Keratinocyte (primary cell): ENCODE results near the gene UBE2J2. TPM values are rescaled to one million over a fixed set of nuclear protein-coding genes. Genes with fewer than 3 reads are reported as not detected.

Experiments
- DNase-seq: peaks from one replicate; pipeline ENCODE4 v3.0.0-alpha.2; 2011; ENCODE audit warnings: low read depth, missing footprints, low spot score
- FAIRE-seq: peaks from 2 replicates; lab custom pipeline; 2011; peaks lifted over from hg19 to GRCh38; lab: Jason Lieb, UNC
- H2AFZ ChIP-seq: 2 replicates; pipeline ENCODE4 v1.6.0; 2012; ENCODE audit warnings: low read length, control low read depth, inconsistent platforms; ENCODE audit not compliant: control insufficient read depth
- H3K27ac ChIP-seq: 2 replicates; pipeline ENCODE4 v1.5.1; 2011; ENCODE audit warnings: low read length; ENCODE audit not compliant: control insufficient read depth, insufficient read depth
- H3K27me3 ChIP-seq: 3 replicates; pipeline ENCODE4 v1.6.0; 2011; ENCODE audit warnings: low read length; ENCODE audit not compliant: control insufficient read depth, insufficient read depth; ENCODE audit errors: extremely low read depth
- H3K36me3 ChIP-seq, 2 experiments: 2 replicates in 1 of 2; 3 replicates in 1 of 2; pipeline ENCODE4 v1.5.1; 2011; ENCODE audit warnings: low read length in 2 of 2, mild to moderate bottlenecking in 1 of 2; ENCODE audit not compliant: control insufficient read depth in 2 of 2, insufficient read depth in 2 of 2; ENCODE audit errors: extremely low read depth in 1 of 2
- H3K4me1 ChIP-seq: 3 replicates; pipeline ENCODE4 v1.5.1; 2011; ENCODE audit warnings: low read length; ENCODE audit not compliant: control insufficient read depth, insufficient read depth; ENCODE audit errors: extremely low read depth
- H3K4me2 ChIP-seq: 3 replicates; pipeline ENCODE4 v1.6.0; 2011; ENCODE audit warnings: low read depth, low read length; ENCODE audit not compliant: control insufficient read depth, insufficient read depth; ENCODE audit errors: extremely low read depth
- H3K4me3 ChIP-seq, 3 experiments: fragments of 200-600 bp in 1 of 3; sonication (generic) in 1 of 3; 2 replicates in 2 of 3; 3 replicates in 1 of 3; pipeline ENCODE4 v1.5.1; 2011 to 2016; ENCODE audit warnings: low read length in 3 of 3, mild to moderate bottlenecking in 3 of 3, control low read depth in 2 of 3, inconsistent platforms in 1 of 3, low read depth in 1 of 3, mixed read lengths in 1 of 3, mixed run types in 1 of 3, moderate library complexity in 1 of 3; ENCODE audit not compliant: control insufficient read depth in 2 of 3, insufficient read depth in 2 of 3; ENCODE audit errors: extremely low read depth in 1 of 3
- H3K79me2 ChIP-seq: 2 replicates; pipeline ENCODE4 v1.6.0; 2012; ENCODE audit warnings: low read length; ENCODE audit not compliant: control insufficient read depth, insufficient read depth
- H3K9ac ChIP-seq: 3 replicates; pipeline ENCODE4 v1.6.0; 2011; ENCODE audit warnings: low read length; ENCODE audit not compliant: control insufficient read depth, insufficient read depth; ENCODE audit errors: extremely low read depth
- H3K9me1 ChIP-seq: 3 replicates; pipeline ENCODE4 v1.6.0; 2011; ENCODE audit warnings: low read length; ENCODE audit not compliant: control insufficient read depth, insufficient read depth; ENCODE audit errors: extremely low read depth
- H3K9me3 ChIP-seq: 2 replicates; pipeline ENCODE4 v1.5.1; 2012; ENCODE audit warnings: low read depth, low read length; ENCODE audit not compliant: control insufficient read depth
- H4K20me1 ChIP-seq: 3 replicates; pipeline ENCODE4 v1.6.0; 2011; ENCODE audit warnings: low read length; ENCODE audit not compliant: control insufficient read depth, insufficient read depth; ENCODE audit errors: extremely low read depth
- EZH2 ChIP-seq: IDR thresholded peaks from one replicate; pipeline ENCODE4 v1.6.1; 2012; ENCODE audit warnings: inconsistent platforms, mild to moderate bottlenecking, low read length, moderate library complexity
- dilution Hi-C: fragments of 300-500 bp; cut with MboI; formaldehyde crosslinking; loops from one replicate; pipeline ENCODE4 v1.7.0; 2020; ENCODE audit warnings: low sequenced_read_pairs; ENCODE audit not compliant: extremely low pct_ligation_motif_present
- polyA plus RNA-seq, 5 experiments: library from polyadenylated mRNA; depleted of rRNA in 3 of 5; stranded (reverse) in 3 of 5; stranded (forward) in 1 of 5; unstranded in 1 of 5; fragments of >200 nt; gene quantifications; 1 replicate in 1 of 5; 2 replicates in 3 of 5; 3 replicates in 1 of 5; pipeline versions ENCODE4 v1.2.1 to v1.2.3, GENCODE V29; 2011 to 2012; ENCODE audit warnings: missing spikeins in 2 of 5, low read depth in 1 of 5, low replicate concordance in 1 of 5
- TF ChIP-seq, protein P1 (sequence below), 3 experiments: IDR thresholded peaks in 1 of 3; conservative IDR thresholded peaks in 1 of 3; optimal IDR thresholded peaks in 1 of 3; 2 replicates in 2 of 3; 3 replicates in 1 of 3; pipeline versions ENCODE3 to v1.5.1; 2011; ENCODE audit warnings: low read length in 3 of 3, mild to moderate bottlenecking in 3 of 3, moderate library complexity in 2 of 3, control low read depth in 1 of 3, inconsistent platforms in 1 of 3; ENCODE audit not compliant: insufficient read depth in 2 of 3; ENCODE audit errors: extremely low read depth in 1 of 3

The UBE2J2 gene
- polyA plus RNA-seq, 1 donor (not counting 4 experiments of a cell fraction or from before 2014, with no cell fraction given): 27.0 TPM

DNA sequence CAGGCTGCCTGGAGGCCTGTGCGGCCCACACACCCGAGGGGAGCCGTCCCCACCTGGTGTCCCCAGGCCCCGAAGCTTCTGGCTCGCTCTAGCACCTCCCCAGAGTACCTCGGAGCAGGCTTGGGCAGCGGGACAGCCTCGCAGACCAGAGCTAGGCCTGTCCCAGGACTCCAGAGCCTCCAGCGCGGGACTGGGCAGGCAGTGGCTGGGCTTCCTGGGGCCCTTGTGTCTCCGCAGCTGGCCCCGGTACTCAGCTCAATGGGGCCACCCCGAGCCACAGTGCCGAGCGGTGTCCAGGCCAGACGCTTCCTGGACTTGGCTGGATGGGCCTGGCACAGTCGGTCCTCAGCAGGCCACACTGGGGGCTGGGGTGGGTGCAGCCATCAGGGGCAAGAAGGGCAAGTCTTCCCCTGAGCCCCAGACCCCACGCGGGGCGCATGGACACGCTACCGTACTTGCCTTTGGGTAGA, 11.5 kb upstream of the UBE2J2 start:
- TF ChIP-seq EZH2: no peak
- TF ChIP-seq, protein P1, sequence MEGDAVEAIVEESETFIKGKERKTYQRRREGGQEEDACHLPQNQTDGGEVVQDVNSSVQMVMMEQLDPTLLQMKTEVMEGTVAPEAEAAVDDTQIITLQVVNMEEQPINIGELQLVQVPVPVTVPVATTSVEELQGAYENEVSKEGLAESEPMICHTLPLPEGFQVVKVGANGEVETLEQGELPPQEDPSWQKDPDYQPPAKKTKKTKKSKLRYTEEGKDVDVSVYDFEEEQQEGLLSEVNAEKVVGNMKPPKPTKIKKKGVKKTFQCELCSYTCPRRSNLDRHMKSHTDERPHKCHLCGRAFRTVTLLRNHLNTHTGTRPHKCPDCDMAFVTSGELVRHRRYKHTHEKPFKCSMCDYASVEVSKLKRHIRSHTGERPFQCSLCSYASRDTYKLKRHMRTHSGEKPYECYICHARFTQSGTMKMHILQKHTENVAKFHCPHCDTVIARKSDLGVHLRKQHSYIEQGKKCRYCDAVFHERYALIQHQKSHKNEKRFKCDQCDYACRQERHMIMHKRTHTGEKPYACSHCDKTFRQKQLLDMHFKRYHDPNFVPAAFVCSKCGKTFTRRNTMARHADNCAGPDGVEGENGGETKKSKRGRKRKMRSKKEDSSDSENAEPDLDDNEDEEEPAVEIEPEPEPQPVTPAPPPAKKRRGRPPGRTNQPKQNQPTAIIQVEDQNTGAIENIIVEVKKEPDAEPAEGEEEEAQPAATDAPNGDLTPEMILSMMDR (optimal IDR thresholded peaks at IDR 0.05 in 1 of 3, IDR thresholded peaks at IDR 0.05 in 1 of 3, conservative IDR thresholded peaks at IDR 0.05 in 1 of 3; ENCODE audit: extremely low read depth in 1 of 3, insufficient read depth in 2 of 3, low read length in 3 of 3): no peak
- no peak overlapping the region for H2AFZ ChIP-seq
- no peak overlapping the region for H3K4me3 ChIP-seq
- no peaks in the 10 kb centered on the region for H3K36me3 ChIP-seq
- H3K9ac ChIP-seq: no peak overlapping the region
- no peak overlapping the region for H3K27ac ChIP-seq
- no peaks in the 10 kb centered on the region for H3K27me3 ChIP-seq
- FAIRE-seq (no peak), DNase-seq (no peak)
- no peaks in the 10 kb centered on the region for H3K9me3 ChIP-seq
- H3K4me1 ChIP-seq: peaks cover 12% of the 10 kb centered on the region
- H3K4me2 ChIP-seq: no peak overlapping the region
- no peaks in the 10 kb centered on the region for H3K79me2 ChIP-seq
- H3K9me1 ChIP-seq: no peaks in the 10 kb centered on the region
- H4K20me1 ChIP-seq: no peaks in the 10 kb centered on the region
- dilution Hi-C loops: no loop called here

DNA sequence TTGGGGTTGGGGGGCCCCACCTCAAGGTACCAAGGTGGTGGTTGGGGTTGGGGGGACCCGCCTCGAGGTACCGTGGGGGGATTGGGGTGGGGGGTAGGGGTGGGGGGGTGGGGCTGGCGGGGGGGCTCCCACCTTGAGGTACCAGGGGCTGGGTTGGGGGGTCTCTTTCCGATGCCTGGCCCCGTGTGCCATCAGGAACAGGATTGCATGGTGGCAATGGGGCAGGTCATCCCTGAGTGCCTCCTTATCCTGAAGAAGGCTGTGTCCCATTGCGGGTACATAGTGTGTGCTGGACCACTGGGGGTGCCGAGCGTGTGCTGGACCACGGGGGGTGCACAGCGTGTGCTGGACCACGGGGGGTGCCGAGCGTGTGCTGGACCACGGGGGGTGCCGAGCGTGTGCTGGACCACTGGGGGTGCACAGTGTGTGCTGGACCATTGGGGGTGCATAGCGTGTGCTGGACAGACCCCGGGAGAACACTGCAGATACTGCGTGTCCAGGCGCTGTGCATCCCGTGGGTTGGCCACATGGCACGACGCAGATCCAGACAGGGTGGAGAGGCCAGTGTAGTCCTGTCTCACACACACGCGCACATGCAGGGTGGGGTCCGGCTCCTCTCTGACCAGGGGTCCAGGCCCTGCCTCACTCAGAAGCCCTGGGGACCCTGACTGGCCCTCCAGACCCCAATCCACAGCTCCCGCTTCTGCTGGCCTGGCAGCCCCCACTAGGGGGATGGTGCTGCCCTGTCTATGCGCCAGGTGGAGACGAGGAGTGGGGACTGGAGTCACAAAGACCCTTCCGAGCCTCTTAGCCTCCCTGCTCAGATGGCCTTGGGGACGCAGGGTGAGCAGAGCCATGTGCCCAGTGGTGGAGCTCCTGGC, 10.8 kb upstream of the UBE2J2 start:
- no peak for FAIRE-seq
- Histone ChIP-seq H3K36me3 (no peaks in the 10 kb centered on the region), H3K9me3 (no peaks in the 10 kb centered on the region), H3K27ac (no peak overlapping the region), H4K20me1 (no peaks in the 10 kb centered on the region), H3K4me1 (peaks cover 12% of the 10 kb centered on the region), H2AFZ (no peak overlapping the region), H3K4me2 (no peak overlapping the region), H3K4me3 (no peak overlapping the region), H3K27me3 (no peaks in the 10 kb centered on the region), H3K9me1 (no peaks in the 10 kb centered on the region), H3K9ac (no peak overlapping the region), H3K79me2 (no peaks in the 10 kb centered on the region)
- no peak for DNase-seq
- dilution Hi-C loops: no loop called here
- TF ChIP-seq, protein P1 (optimal IDR thresholded peaks at IDR 0.05 in 1 of 3, IDR thresholded peaks at IDR 0.05 in 1 of 3, conservative IDR thresholded peaks at IDR 0.05 in 1 of 3; ENCODE audit: extremely low read depth in 1 of 3, insufficient read depth in 2 of 3, low read length in 3 of 3): no peak
